Epithelial cell of umbilical artery (primary cell): ENCODE results near the gene GOT2. TPM values are rescaled to one million over a fixed set of nuclear protein-coding genes. Genes with fewer than 3 reads are reported as not detected.

Experiments used
- total RNA-seq: library from RNA; depleted of rRNA; stranded (reverse); fragments of >200 nt; gene quantifications from 2 replicates; pipeline ENCODE4 v1.2.3, GENCODE V29; 2014

GOT2 gene
- total RNA-seq = 50.0 and 62.2 TPM in 2 replicates

GRCh38 chr16:58733671-58734458 lies at the start of gene GOT2:
TSS of gene GOT2 (minus strand) at chr16:58734316. CDS start at chr16:58734228, 88 bp downstream.

GRCh38 chr16:58684354-58685083 lies 49.6 kb downstream of the GOT2 start, which contains the start of gene SLC38A7:
TSS of gene SLC38A7 (minus strand) at chr16:58684770. CDS start at chr16:58680126, 4,644 bp downstream.

Other genes with a start within 250 kb of the GOT2 start
- 21.1 and 35.7 TPM in 2 replicates for gene NDRG4, start 234.2 kb downstream of the GOT2 start, total RNA-seq
- gene SETD6, start 218.8 kb downstream of the GOT2 start, total RNA-seq = 10.0 and 12.3 TPM in 2 replicates
- 81.9 and 93.3 TPM in 2 replicates for gene CNOT1, start 104.5 kb downstream of the GOT2 start, total RNA-seq
- gene SLC38A7, start 49.5 kb downstream of the GOT2 start, total RNA-seq = 28.9 and 34.3 TPM in 2 replicates